ENCODE data around the gene CUL5. TPM values are rescaled to one million over a fixed set of nuclear protein-coding genes. Genes with fewer than 3 reads are reported as not detected.

The CUL5 gene
- total and polyA plus RNA-seq, 2 of the 8 experiments (the other 6 are each of a cell fraction or from before 2014, with no cell fraction given) = 4.9 to 31.8 TPM

DNA sequence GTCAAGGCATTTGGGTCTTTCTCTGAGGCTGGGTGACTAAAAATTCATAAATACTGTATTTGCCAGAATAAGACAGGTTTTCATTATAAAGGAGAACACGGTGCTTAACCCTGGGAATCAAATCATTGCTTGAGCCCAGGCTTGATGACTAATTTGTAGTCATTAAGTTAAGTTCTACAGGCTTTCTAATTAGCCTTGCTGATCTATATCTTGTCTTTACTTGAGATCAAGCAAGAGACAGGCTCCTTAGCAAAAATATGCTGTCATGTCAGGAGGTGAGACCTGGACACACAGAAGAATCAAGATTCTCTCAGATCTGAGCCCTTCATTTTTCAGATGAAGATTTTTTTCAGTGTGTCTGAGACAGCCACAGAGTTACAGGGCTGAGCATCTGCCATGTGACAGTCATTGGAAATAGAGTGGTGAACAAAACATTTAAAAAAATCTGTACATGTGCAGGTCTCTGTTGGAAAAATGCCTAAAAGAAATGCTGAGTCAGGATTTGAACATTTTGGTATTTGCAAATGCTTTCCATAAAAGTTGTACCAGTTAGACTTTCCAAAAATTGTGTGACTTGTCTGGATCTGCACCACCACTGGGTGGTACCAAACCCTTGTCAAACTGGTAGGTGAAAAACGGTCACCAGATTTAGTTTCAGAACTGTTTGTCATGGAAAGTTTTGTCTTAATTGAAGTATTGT is 127.3 kb downstream of the CUL5 start:
- Histone ChIP-seq H2BK20ac (ENCODE audit: low read length) (no peak overlapping the region), H3K79me1 (ENCODE audit: low read depth, low read length) (no peaks in the 10 kb centered on the region), H4K91ac (replicated peaks; ENCODE audit: insufficient read length, low read length) (no peak overlapping the region), H3K56ac (replicated peaks; ENCODE audit: insufficient read length, low read depth, low read length) (no peak overlapping the region), H2BK15ac (ENCODE audit: low read length) (no peak overlapping the region), H4K5ac (ENCODE audit: insufficient read length, low read depth, low read length) (no peak overlapping the region), H2BK120ac (replicated peaks; ENCODE audit: low read depth, low read length) (no peak overlapping the region), H3K79me2 (ENCODE audit: control insufficient read depth in 1 of 2, insufficient read depth in 2 of 2, low read length in 2 of 2) (no peaks in the 10 kb centered on the region), H4K20me1 (replicated peaks in 1 of 2; ENCODE audit: control insufficient read depth in 1 of 2, insufficient read depth in 2 of 2, low read length in 2 of 2) (no peaks in the 10 kb centered on the region), H3K18ac (ENCODE audit: extremely low read depth, low read length) (no peak overlapping the region), H4K8ac (ENCODE audit: extremely low read depth, insufficient read depth, low read length) (no peak overlapping the region), H3K4ac (replicated peaks; ENCODE audit: insufficient read length, low read depth, low read length) (no peak overlapping the region), H3K23me2 (ENCODE audit: low read depth, low read length) (no peaks in the 10 kb centered on the region), H3K27ac (ENCODE audit: low read depth, low read length) (no peak overlapping the region), H2BK12ac (ENCODE audit: low read depth, low read length) (no peak overlapping the region), H3K14ac (ENCODE audit: insufficient read length) (no peak overlapping the region), H3K4me3 (ENCODE audit: extremely low read depth in 1 of 4, insufficient read depth in 2 of 4, low read depth in 3 of 4, low read length in 4 of 4) (no peak overlapping the region), H3K4me2 (ENCODE audit: insufficient read depth in 1 of 2, low read depth in 2 of 2, low read length in 2 of 2) (no peak overlapping the region), H3K9me3 (ENCODE audit: insufficient read depth in 2 of 2, low read depth in 1 of 2, low read length in 1 of 2) (no peaks in the 10 kb centered on the region), H3K23ac (ENCODE audit: insufficient read length) (no peak overlapping the region), H2AK5ac (ENCODE audit: low read depth, low read length) (no peak overlapping the region), H3K9ac (replicated peaks in 1 of 4; ENCODE audit: extremely low read depth in 1 of 4, low read depth in 3 of 4, low read length in 3 of 4) (no peak overlapping the region), H3K36me3 (ENCODE audit: control insufficient read depth in 2 of 4, insufficient read depth in 4 of 4, low read length in 3 of 4) (peaks cover 0 to 8% (median under 1%) of the 10 kb centered on the region in 4 experiments; a peak in 3 of 8 replicates), H2BK5ac (ENCODE audit: low read depth, low read length) (no peak overlapping the region), H3K4me1 (replicated peaks in 1 of 4; ENCODE audit: control insufficient read depth in 3 of 4, insufficient read depth in 4 of 4, low read length in 3 of 4) (no peaks in the 10 kb centered on the region), H3K27me3 (replicated peaks in 1 of 4; ENCODE audit: control insufficient read depth in 3 of 4, extremely low read depth in 1 of 4, insufficient read depth in 3 of 4, low read length in 3 of 4) (no peaks in the 10 kb centered on the region), H2AFZ (ENCODE audit: low read length) (no peak overlapping the region)
- TF ChIP-seq MAFK (IDR thresholded peaks at IDR 0.05; ENCODE audit: low read depth, low read length) (peak; percentile 84), RAD21 (IDR thresholded peaks at IDR 0.05 in 1 of 2, conservative IDR thresholded peaks at IDR 0.05 in 1 of 2; ENCODE audit: low read depth in 2 of 2, low read length in 2 of 2) (peak; percentile 35 to 41; a peak in 3 of 4 replicates), GTF2F1 (IDR thresholded peaks at IDR 0.05; ENCODE audit: borderline replicate concordance, low read depth, low read length) (no peak)
- TF ChIP-seq, protein P1, sequence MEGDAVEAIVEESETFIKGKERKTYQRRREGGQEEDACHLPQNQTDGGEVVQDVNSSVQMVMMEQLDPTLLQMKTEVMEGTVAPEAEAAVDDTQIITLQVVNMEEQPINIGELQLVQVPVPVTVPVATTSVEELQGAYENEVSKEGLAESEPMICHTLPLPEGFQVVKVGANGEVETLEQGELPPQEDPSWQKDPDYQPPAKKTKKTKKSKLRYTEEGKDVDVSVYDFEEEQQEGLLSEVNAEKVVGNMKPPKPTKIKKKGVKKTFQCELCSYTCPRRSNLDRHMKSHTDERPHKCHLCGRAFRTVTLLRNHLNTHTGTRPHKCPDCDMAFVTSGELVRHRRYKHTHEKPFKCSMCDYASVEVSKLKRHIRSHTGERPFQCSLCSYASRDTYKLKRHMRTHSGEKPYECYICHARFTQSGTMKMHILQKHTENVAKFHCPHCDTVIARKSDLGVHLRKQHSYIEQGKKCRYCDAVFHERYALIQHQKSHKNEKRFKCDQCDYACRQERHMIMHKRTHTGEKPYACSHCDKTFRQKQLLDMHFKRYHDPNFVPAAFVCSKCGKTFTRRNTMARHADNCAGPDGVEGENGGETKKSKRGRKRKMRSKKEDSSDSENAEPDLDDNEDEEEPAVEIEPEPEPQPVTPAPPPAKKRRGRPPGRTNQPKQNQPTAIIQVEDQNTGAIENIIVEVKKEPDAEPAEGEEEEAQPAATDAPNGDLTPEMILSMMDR (IDR thresholded peaks at IDR 0.05; ENCODE audit: control extremely low read depth in 1 of 3, insufficient read depth in 1 of 3, low read depth in 1 of 3, low read length in 3 of 3) = peak in 2 of 3 experiments; percentile 16 to 19; a peak in 2 of 4 replicates
- POLR2A ChIA-PET (ENCODE audit: partially characterized antibody) = interaction anchor here (0.9 to 1.5 kb wide), 2 partner anchors 12 to 87 kb away, joined by 3 to 4 read pairs; partner anchors contain the start of genes ATM and NPAT
- CTCF ChIA-PET (ENCODE audit: partially characterized antibody) = interaction anchor here (1.1 kb wide), 1 partner anchor 215 kb away, joined by 3 read pairs; no protein-coding TSS in a partner anchor
- FAIRE-seq (no peak), DNase-seq (ENCODE audit: low read depth in 1 of 2, low spot score in 2 of 2) (no peak)
- 92% methylated on average over 2 of the region's 2 CpGs; no CpG with 5 or more reads in 1 of the 2 experiments for WGBS, 2 experiments (ENCODE audit: extremely low coverage in 1 of 2, insufficient coverage in 1 of 2, insufficient read length in 1 of 2, insufficient replicate concordance in 2 of 2, low coverage in 1 of 2, low lambda C conversion rate in 2 of 2, missing lambda C conversion rate in 1 of 2)
